HepG2 (cell line): ENCODE data around the gene TXN2. TPM values are rescaled to one million over a fixed set of nuclear protein-coding genes. Genes with fewer than 3 reads are reported as not detected.

Experiments
- CREM ChIP-seq, 2 experiments: sonication (generic) in 1 of 2; formaldehyde crosslinking in 1 of 2; IDR thresholded peaks; 2 replicates each; pipeline versions ENCODE4 v1.4.0 to v1.6.1; 2016 to 2020; ENCODE audit warnings: antibody characterized with exemption in 1 of 2, mild to moderate bottlenecking in 1 of 2, missing genetic modification reagents in 1 of 2
- GFI1 ChIP-seq: sonication (generic); formaldehyde crosslinking; IDR thresholded peaks from 2 replicates; pipeline ENCODE4 v1.5.0; 2020; ENCODE audit warnings: missing genetic modification reagents, mild to moderate bottlenecking, borderline replicate concordance
- NFKBIZ ChIP-seq: IDR thresholded peaks from 2 replicates; pipeline ENCODE4 v1.6.1; 2018; ENCODE audit warnings: missing genetic modification reagents, missing compliant biosample characterization
- RCOR2 ChIP-seq: IDR thresholded peaks from 2 replicates; pipeline ENCODE4 v1.6.1; 2016; ENCODE audit warnings: missing biosample characterization, missing genetic modification reagents
- SP1 ChIP-seq, 2 experiments: fragments of 450-650 bp in 1 of 2; sonication (generic) in 1 of 2; formaldehyde crosslinking in 1 of 2; IDR thresholded peaks; 2 replicates each; pipeline versions ENCODE4 v1.4.0 to v1.6.1; 2016 to 2020; ENCODE audit warnings: missing genetic modification reagents in 1 of 2
- ZFP36L2 ChIP-seq: sonication (generic); formaldehyde crosslinking; IDR thresholded peaks from 2 replicates; pipeline ENCODE4 v1.4.0; 2020; ENCODE audit warnings: missing genetic modification reagents
- ZNF20 ChIP-seq: sonication (generic); formaldehyde crosslinking; IDR thresholded peaks from 2 replicates; pipeline ENCODE4 v1.4.0; 2020; ENCODE audit warnings: mild to moderate bottlenecking, moderate library complexity, missing genetic modification reagents
- ZNF350 ChIP-seq: sonication (generic); formaldehyde crosslinking; IDR thresholded peaks from 2 replicates; pipeline ENCODE4 v1.4.0; 2020; ENCODE audit warnings: mild to moderate bottlenecking, low read depth, missing genetic modification reagents, borderline replicate concordance
- ZNF44 ChIP-seq: sonication (generic); formaldehyde crosslinking; IDR thresholded peaks from 2 replicates; pipeline ENCODE4 v1.5.1; 2020; ENCODE audit warnings: mild to moderate bottlenecking, missing genetic modification reagents
- ZNF549 ChIP-seq: sonication (generic); formaldehyde crosslinking; IDR thresholded peaks from 2 replicates; pipeline ENCODE4 v1.5.0; 2020; ENCODE audit warnings: missing genetic modification reagents
- ZNF564 ChIP-seq: sonication (generic); formaldehyde crosslinking; IDR thresholded peaks from 2 replicates; pipeline ENCODE4 v1.8.1; 2023; ENCODE audit warnings: mild to moderate bottlenecking, missing genetic modification reagents
- ZNF589 ChIP-seq: sonication (generic); formaldehyde crosslinking; conservative IDR thresholded peaks from 2 replicates; pipeline ENCODE4 v1.8.0; 2022; ENCODE audit warnings: mild to moderate bottlenecking, moderate library complexity, missing genetic modification reagents
- ZNF773 ChIP-seq: sonication (generic); formaldehyde crosslinking; IDR thresholded peaks from 2 replicates; pipeline ENCODE4 v1.4.0; 2020; ENCODE audit warnings: missing genetic modification reagents, borderline replicate concordance
- polyA plus RNA-seq, 8 experiments: library from polyadenylated mRNA; depleted of rRNA in 3 of 8; stranded (reverse) in 7 of 8; unstranded in 1 of 8; fragments of >200 nt; fragmentation: Illumina TruSeq in 4 of 8; extraction: Trizol in 4 of 8; gene quantifications; 2 replicates each; pipeline versions ENCODE4 v1.2.1 to v1.2.3, GENCODE V29; 2011 to 2016; ENCODE audit warnings: low read depth in 4 of 8, missing spikeins in 1 of 8, mixed read lengths in 1 of 8; ENCODE audit not compliant: insufficient read depth in 1 of 8
- total RNA-seq, 5 experiments: library from RNA; depleted of rRNA; stranded (reverse); fragments of >200 nt; fragmentation: Illumina TruSeq; extraction: Trizol; gene quantifications; 2 replicates each; pipeline ENCODE4 v1.2.3, GENCODE V29; 2016; ENCODE audit warnings: low read depth in 1 of 5
- TF ChIP-seq, protein P1 (sequence below): sonication (generic); formaldehyde crosslinking; IDR thresholded peaks from 2 replicates; pipeline ENCODE4 v1.4.0; 2020; ENCODE audit warnings: low read depth, missing genetic modification reagents
- TF ChIP-seq, protein P2 (sequence below): IDR thresholded peaks from 2 replicates; pipeline ENCODE4 v1.6.1; 2016; ENCODE audit warnings: low read depth, missing genetic modification reagents, missing compliant biosample characterization
- TF ChIP-seq, protein P3 (sequence below): IDR thresholded peaks from 2 replicates; pipeline ENCODE4 v1.6.1; 2016; ENCODE audit warnings: mild to moderate bottlenecking, missing biosample characterization, missing genetic modification reagents

TXN2 gene
- total and polyA plus RNA-seq, 2 of the 13 experiments (the other 11 are each of a cell fraction or from before 2014, with no cell fraction given), result 41.4 to 109 TPM

DNA sequence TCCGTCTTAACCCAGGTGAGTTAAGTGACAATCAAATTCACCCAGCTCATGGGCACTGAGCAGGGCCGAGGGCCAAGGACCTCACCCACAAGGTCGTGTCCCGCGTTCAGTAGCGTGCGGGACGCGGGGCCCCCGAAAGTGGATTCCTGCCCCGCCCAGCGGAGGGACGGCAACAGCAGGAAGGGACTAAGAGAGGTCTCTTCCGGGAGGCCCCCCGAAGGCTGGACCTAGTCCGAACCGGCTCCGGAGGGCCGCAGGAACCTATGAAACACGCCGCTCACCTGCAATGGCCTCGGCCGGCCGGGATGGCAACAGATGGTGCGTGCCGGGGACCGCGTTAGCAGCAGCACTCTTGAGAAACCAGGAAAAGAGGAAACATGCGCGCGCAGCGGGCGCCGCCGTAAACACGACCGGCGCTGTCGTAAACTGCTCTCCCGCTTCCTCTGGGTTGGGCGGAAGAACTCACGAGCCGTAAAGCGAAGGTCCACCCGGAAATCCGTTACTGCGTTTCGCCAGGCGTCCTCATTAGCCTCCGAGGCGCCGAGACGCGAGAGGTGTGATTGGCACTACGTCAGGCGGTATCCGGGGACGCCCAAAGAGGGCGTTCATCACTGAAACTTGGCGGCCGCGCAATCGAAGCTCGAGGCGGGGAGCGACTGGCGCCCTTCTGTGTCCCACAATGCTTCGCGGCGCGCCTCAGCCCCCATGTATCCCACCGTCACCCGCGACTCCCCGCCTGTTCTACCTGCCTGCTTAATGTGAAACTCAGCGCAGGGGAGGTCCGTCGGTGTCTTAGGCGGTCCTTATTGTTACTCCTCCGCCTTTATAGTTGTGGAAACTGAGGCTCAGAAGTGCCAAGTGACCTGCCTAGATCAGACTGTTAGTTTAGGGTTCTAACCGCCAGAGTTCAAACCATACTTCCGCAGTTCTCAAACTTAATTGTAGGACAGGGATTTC lies 47.6 kb upstream of the TXN2 start, which contains the start of gene EIF3D (continued):
- TF ChIP-seq, protein P1, sequence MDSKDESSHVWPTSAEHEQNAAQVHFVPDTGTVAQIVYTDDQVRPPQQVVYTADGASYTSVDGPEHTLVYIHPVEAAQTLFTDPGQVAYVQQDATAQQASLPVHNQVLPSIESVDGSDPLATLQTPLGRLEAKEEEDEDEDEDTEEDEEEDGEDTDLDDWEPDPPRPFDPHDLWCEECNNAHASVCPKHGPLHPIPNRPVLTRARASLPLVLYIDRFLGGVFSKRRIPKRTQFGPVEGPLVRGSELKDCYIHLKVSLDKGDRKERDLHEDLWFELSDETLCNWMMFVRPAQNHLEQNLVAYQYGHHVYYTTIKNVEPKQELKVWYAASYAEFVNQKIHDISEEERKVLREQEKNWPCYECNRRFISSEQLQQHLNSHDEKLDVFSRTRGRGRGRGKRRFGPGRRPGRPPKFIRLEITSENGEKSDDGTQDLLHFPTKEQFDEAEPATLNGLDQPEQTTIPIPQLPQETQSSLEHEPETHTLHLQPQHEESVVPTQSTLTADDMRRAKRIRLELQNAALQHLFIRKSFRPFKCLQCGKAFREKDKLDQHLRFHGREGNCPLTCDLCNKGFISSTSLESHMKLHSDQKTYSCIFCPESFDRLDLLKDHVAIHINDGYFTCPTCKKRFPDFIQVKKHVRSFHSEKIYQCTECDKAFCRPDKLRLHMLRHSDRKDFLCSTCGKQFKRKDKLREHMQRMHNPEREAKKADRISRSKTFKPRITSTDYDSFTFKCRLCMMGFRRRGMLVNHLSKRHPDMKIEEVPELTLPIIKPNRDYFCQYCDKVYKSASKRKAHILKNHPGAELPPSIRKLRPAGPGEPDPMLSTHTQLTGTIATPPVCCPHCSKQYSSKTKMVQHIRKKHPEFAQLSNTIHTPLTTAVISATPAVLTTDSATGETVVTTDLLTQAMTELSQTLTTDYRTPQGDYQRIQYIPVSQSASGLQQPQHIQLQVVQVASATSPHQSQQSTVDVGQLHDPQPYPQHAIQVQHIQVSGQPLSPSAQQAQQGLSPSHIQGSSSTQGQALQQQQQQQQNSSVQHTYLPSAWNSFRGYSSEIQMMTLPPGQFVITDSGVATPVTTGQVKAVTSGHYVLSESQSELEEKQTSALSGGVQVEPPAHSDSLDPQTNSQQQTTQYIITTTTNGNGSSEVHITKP (CRISPR knock-in tag), result peak; percentile 63; the same call in 1 of the 2 replicates
- peak; percentile 96 for TF ChIP-seq ZNF350 (CRISPR knock-in tag)
- TF ChIP-seq ZFP36L2 (CRISPR knock-in tag), result no peak
- peak; percentile 70; the same call in 1 of the 2 replicates for TF ChIP-seq ZNF44 (CRISPR knock-in tag)
- TF ChIP-seq, protein P2, sequence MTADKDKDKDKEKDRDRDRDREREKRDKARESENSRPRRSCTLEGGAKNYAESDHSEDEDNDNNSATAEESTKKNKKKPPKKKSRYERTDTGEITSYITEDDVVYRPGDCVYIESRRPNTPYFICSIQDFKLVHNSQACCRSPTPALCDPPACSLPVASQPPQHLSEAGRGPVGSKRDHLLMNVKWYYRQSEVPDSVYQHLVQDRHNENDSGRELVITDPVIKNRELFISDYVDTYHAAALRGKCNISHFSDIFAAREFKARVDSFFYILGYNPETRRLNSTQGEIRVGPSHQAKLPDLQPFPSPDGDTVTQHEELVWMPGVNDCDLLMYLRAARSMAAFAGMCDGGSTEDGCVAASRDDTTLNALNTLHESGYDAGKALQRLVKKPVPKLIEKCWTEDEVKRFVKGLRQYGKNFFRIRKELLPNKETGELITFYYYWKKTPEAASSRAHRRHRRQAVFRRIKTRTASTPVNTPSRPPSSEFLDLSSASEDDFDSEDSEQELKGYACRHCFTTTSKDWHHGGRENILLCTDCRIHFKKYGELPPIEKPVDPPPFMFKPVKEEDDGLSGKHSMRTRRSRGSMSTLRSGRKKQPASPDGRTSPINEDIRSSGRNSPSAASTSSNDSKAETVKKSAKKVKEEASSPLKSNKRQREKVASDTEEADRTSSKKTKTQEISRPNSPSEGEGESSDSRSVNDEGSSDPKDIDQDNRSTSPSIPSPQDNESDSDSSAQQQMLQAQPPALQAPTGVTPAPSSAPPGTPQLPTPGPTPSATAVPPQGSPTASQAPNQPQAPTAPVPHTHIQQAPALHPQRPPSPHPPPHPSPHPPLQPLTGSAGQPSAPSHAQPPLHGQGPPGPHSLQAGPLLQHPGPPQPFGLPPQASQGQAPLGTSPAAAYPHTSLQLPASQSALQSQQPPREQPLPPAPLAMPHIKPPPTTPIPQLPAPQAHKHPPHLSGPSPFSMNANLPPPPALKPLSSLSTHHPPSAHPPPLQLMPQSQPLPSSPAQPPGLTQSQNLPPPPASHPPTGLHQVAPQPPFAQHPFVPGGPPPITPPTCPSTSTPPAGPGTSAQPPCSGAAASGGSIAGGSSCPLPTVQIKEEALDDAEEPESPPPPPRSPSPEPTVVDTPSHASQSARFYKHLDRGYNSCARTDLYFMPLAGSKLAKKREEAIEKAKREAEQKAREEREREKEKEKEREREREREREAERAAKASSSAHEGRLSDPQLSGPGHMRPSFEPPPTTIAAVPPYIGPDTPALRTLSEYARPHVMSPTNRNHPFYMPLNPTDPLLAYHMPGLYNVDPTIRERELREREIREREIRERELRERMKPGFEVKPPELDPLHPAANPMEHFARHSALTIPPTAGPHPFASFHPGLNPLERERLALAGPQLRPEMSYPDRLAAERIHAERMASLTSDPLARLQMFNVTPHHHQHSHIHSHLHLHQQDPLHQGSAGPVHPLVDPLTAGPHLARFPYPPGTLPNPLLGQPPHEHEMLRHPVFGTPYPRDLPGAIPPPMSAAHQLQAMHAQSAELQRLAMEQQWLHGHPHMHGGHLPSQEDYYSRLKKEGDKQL (CRISPR knock-in tag), result no peak; the same call in 1 of the 2 replicates
- TF ChIP-seq ZNF549 (CRISPR knock-in tag), result no peak
- TF ChIP-seq ZNF773 (CRISPR knock-in tag), result peak; percentile 31; the same call in 1 of the 2 replicates
- TF ChIP-seq ZNF589 (CRISPR knock-in tag), result 0 out of 2 replicates have a peak, but pooled peaks have one; percentile 37
- no peak for TF ChIP-seq SP1 (IDR thresholded peaks at IDR 0.05)
- TF ChIP-seq SP1 (CRISPR knock-in tag; IDR thresholded peaks at IDR 0.05), result peak; percentile 45; the same call in 1 of the 2 replicates
- peak; percentile 78; the same call in 1 of the 2 replicates for TF ChIP-seq GFI1 (CRISPR knock-in tag)
- TF ChIP-seq NFKBIZ (CRISPR knock-in tag), result no peak; the same call in 1 of the 2 replicates
- TF ChIP-seq ZNF564 (CRISPR knock-in tag), result no peak
- TF ChIP-seq, protein P3, sequence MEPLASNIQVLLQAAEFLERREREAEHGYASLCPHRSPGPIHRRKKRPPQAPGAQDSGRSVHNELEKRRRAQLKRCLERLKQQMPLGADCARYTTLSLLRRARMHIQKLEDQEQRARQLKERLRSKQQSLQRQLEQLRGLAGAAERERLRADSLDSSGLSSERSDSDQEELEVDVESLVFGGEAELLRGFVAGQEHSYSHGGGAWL (CRISPR knock-in tag), result peak; percentile 63; the same call in 1 of the 2 replicates
- TF ChIP-seq CREM (IDR thresholded peaks at IDR 0.05), result peak; percentile 96
- no peak for TF ChIP-seq CREM (CRISPR knock-in tag; IDR thresholded peaks at IDR 0.05)
- TF ChIP-seq ZNF20 (CRISPR knock-in tag), result no peak
- TF ChIP-seq RCOR2 (CRISPR knock-in tag), result no peak; the same call in 1 of the 2 replicates
